ENCODE data around the gene BIRC5. TPM values are rescaled to one million over a fixed set of nuclear protein-coding genes. Genes with fewer than 3 reads are reported as not detected.
"Not testable (repeated sequence)": the region's sequence is repeated elsewhere in the genome, so short reads cannot be mapped to it uniquely, and the experiment has no call there.

BIRC5 gene
- total and polyA plus RNA-seq, 7 experiments from 2014 or later: 49.0 TPM; not detected in 6

GRCh38 chr17:78170692-78171590, 43.1 kb upstream of the BIRC5 start:
- H3K36me3 ChIP-seq (ENCODE audit: control insufficient read depth in 2 of 3, insufficient read depth in 3 of 3, low read length in 3 of 3): peaks cover 0 to 18% (median 0%) of the 10 kb centered on the region in 3 experiments
- H3K9me3 ChIP-seq (ENCODE audit: control insufficient read depth in 2 of 3, low read length in 3 of 3): no peaks in the 10 kb centered on the region
- no peak overlapping the region for H3K27ac ChIP-seq (ENCODE audit: low read depth, low read length)
- peaks cover 13 to 36% of the 10 kb centered on the region in 2 donors for H3K4me1 ChIP-seq (ENCODE audit: control insufficient read depth in 2 of 2, insufficient read depth in 2 of 2, low read length in 2 of 2)
- no peaks in the 10 kb centered on the region for H3K9me3 Mint-ChIP-seq
- no peak for DNase-seq
- POLR2A ChIA-PET: interaction anchor here (0.6 to 2.9 kb wide), 6 partner anchors 31 to 56 kb away, joined by 4 to 13 read pairs (median 6); partner anchors contain the start of gene TMC8
- CTCF ChIA-PET: interaction anchor here (0.6 kb wide), 1 partner anchor 39 kb away, joined by 4 read pairs; no protein-coding TSS in a partner anchor
- intact Hi-C loops (cut with micrococcal nuclease): loop anchor here in 1 of 2 donors (10.0 kb wide), 1 partner anchor 626 kb away; no protein-coding TSS in a partner anchor
- peaks cover 32 to 54% (median 51%) of the 10 kb centered on the region in 7 donors for H3K4me1 Mint-ChIP-seq
- no peaks in the 10 kb centered on the region for H3K27me3 ChIP-seq (ENCODE audit: control insufficient read depth in 2 of 2, insufficient read depth in 2 of 2, low read length in 2 of 2)
- no peaks in the 10 kb centered on the region for H3K27me3 Mint-ChIP-seq
- H3K27ac Mint-ChIP-seq: peak overlapping the region in 8 of 9 donors; percentile 36 to 88 (median 65)
- peak overlapping the region; percentile 32 to 83 (median 62) for H3K4me3 Mint-ChIP-seq
- ATAC-seq: no peak
- peaks cover 0 to 10% (median 0%) of the 10 kb centered on the region in 5 donors for H3K36me3 Mint-ChIP-seq
- no peak overlapping the region for H3K4me3 ChIP-seq (ENCODE audit: low read length)

GRCh38 chr17:78171591-78172248, 42.3 kb upstream of the BIRC5 start:
- POLR2A ChIA-PET: interaction anchor here (0.6 to 2.9 kb wide), 5 partner anchors 32 to 52 kb away, joined by 4 to 13 read pairs (median 5); partner anchors contain the start of gene TMC8
- H3K27ac ChIP-seq (ENCODE audit: low read depth, low read length); H3K27me3 Mint-ChIP-seq; H3K9me3 Mint-ChIP-seq; ATAC-seq; H3K4me3 ChIP-seq (ENCODE audit: low read length); CTCF ChIA-PET; H3K9me3 ChIP-seq (ENCODE audit: control insufficient read depth in 2 of 3, low read length in 3 of 3); DNase-seq; H3K27me3 ChIP-seq (ENCODE audit: control insufficient read depth in 2 of 2, insufficient read depth in 2 of 2, low read length in 2 of 2): not testable (repeated sequence)
- intact Hi-C loops (cut with micrococcal nuclease): loop anchor here in 1 of 2 donors (10.0 kb wide), 1 partner anchor 627 kb away; no protein-coding TSS in a partner anchor
- Mint-ChIP-seq H3K4me1 (peaks cover 32 to 62% (median 58%) of the 10 kb centered on the region in 7 donors), H3K27ac (peak overlapping the region in 7 of 9 donors; percentile 36 to 91 (median 76)), H3K4me3 (peak overlapping the region in 5 of 10 donors; percentile 17 to 62 (median 34)), H3K36me3 (peaks cover 0 to 10% (median 0%) of the 10 kb centered on the region in 5 donors)
- H3K36me3 ChIP-seq (ENCODE audit: control insufficient read depth in 2 of 3, insufficient read depth in 3 of 3, low read length in 3 of 3): peaks cover 0 to 18% (median 0%) of the 10 kb centered on the region in 3 experiments
- H3K4me1 ChIP-seq (ENCODE audit: control insufficient read depth in 2 of 2, insufficient read depth in 2 of 2, low read length in 2 of 2): peaks cover 16 to 43% of the 10 kb centered on the region in 2 donors

GRCh38 chr17:78172249-78173051, 41.6 kb upstream of the BIRC5 start:
- Mint-ChIP-seq H3K4me1 (peaks cover 32 to 66% (median 63%) of the 10 kb centered on the region in 7 donors), H3K9me3 (no peaks in the 10 kb centered on the region), H3K4me3 (peak overlapping the region in 7 of 10 donors; percentile 13 to 81 (median 34)), H3K27ac (peak overlapping the region; percentile 41 to 96 (median 80)), H3K27me3 (no peaks in the 10 kb centered on the region), H3K36me3 (peaks cover 0 to 10% (median 0%) of the 10 kb centered on the region in 5 donors)
- peaks cover 0 to 18% (median 0%) of the 10 kb centered on the region in 3 experiments for H3K36me3 ChIP-seq (ENCODE audit: control insufficient read depth in 2 of 3, insufficient read depth in 3 of 3, low read length in 3 of 3)
- no peaks in the 10 kb centered on the region for H3K27me3 ChIP-seq (ENCODE audit: control insufficient read depth in 2 of 2, insufficient read depth in 2 of 2, low read length in 2 of 2)
- H3K9me3 ChIP-seq (ENCODE audit: control insufficient read depth in 2 of 3, low read length in 3 of 3): no peaks in the 10 kb centered on the region
- H3K27ac ChIP-seq (ENCODE audit: low read depth, low read length): peak overlapping the region; percentile 39
- ATAC-seq (peak; percentile 9), DNase-seq (no peak)
- ChIA-PET CTCF (no interaction called here), POLR2A (interaction anchor here (0.9 to 2.9 kb wide), 5 partner anchors 35 to 80 kb away, joined by 3 to 13 read pairs (median 4); partner anchors contain the start of gene TMC8)
- intact Hi-C loops (cut with micrococcal nuclease): loop anchor here in 1 of 2 donors (10.0 kb wide), 1 partner anchor 628 kb away; no protein-coding TSS in a partner anchor
- H3K4me1 ChIP-seq (ENCODE audit: control insufficient read depth in 2 of 2, insufficient read depth in 2 of 2, low read length in 2 of 2): peaks cover 16 to 46% of the 10 kb centered on the region in 2 donors
- no peak overlapping the region for H3K4me3 ChIP-seq (ENCODE audit: low read length)

- ChIA-PET POLR2A (interaction anchor here (0.8 to 2.9 kb wide), 5 partner anchors 35 to 79 kb away, joined by 3 to 13 read pairs (median 3); no protein-coding TSS in a partner anchor), CTCF (interaction anchor here (3.7 kb wide), 1 partner anchor 61 kb away, joined by 34 read pairs; no protein-coding TSS in a partner anchor)
- Mint-ChIP-seq H3K4me3 (peak overlapping the region; percentile 15 to 81 (median 46)), H3K9me3 (no peaks in the 10 kb centered on the region), H3K36me3 (peaks cover 0 to 10% (median 0%) of the 10 kb centered on the region in 5 donors), H3K4me1 (peaks cover 32 to 66% (median 63%) of the 10 kb centered on the region in 7 donors), H3K27ac (peak overlapping the region; percentile 41 to 96 (median 91)), H3K27me3 (no peaks in the 10 kb centered on the region)
- H3K4me1 ChIP-seq (ENCODE audit: control insufficient read depth in 2 of 2, insufficient read depth in 2 of 2, low read length in 2 of 2): peaks cover 16 to 42% of the 10 kb centered on the region in 2 donors
- DNase-seq (peak in 3 of 9 donors; percentile 29 to 35 (median 32)), ATAC-seq (peak; percentile 42)
- no peak overlapping the region for H3K4me3 ChIP-seq (ENCODE audit: low read length)
- no peaks in the 10 kb centered on the region for H3K27me3 ChIP-seq (ENCODE audit: control insufficient read depth in 2 of 2, insufficient read depth in 2 of 2, low read length in 2 of 2)
- H3K36me3 ChIP-seq (ENCODE audit: control insufficient read depth in 2 of 3, insufficient read depth in 3 of 3, low read length in 3 of 3): peaks cover 0 to 18% (median 0%) of the 10 kb centered on the region in 3 experiments
- H3K9me3 ChIP-seq (ENCODE audit: control insufficient read depth in 2 of 3, low read length in 3 of 3): no peaks in the 10 kb centered on the region
- intact Hi-C loops (cut with micrococcal nuclease): loop anchor here in 1 of 2 donors (10.0 kb wide), 1 partner anchor 628 kb away; no protein-coding TSS in a partner anchor
- peak overlapping the region; percentile 39 for H3K27ac ChIP-seq (ENCODE audit: low read depth, low read length)
Measured at GRCh38 chr17:78173097-78173715, 40.8 kb upstream of the BIRC5 start.

GRCh38 chr17:78174346-78174869, 39.6 kb upstream of the BIRC5 start:
- CTCF ChIA-PET: interaction anchor here (0.6 to 3.7 kb wide), 2 partner anchors 27 to 63 kb away, joined by 3 to 34 read pairs; no protein-coding TSS in a partner anchor
- Histone ChIP-seq H3K9me3 (ENCODE audit: control insufficient read depth in 2 of 3, low read length in 3 of 3) (no peaks in the 10 kb centered on the region), H3K36me3 (ENCODE audit: control insufficient read depth in 2 of 3, insufficient read depth in 3 of 3, low read length in 3 of 3) (peaks cover 0 to 18% (median 0%) of the 10 kb centered on the region in 3 experiments), H3K27me3 (ENCODE audit: control insufficient read depth in 2 of 2, insufficient read depth in 2 of 2, low read length in 2 of 2) (no peaks in the 10 kb centered on the region), H3K27ac (ENCODE audit: low read depth, low read length) (peak overlapping the region; percentile 48), H3K4me1 (ENCODE audit: control insufficient read depth in 2 of 2, insufficient read depth in 2 of 2, low read length in 2 of 2) (peaks cover 16 to 39% of the 10 kb centered on the region in 2 donors), H3K4me3 (ENCODE audit: low read length) (no peak overlapping the region)
- Mint-ChIP-seq H3K36me3 (peaks cover 0 to 10% (median 0%) of the 10 kb centered on the region in 5 donors), H3K4me3 (peak overlapping the region in 2 of 10 donors; percentile 55 to 62), H3K9me3 (no peaks in the 10 kb centered on the region), H3K27me3 (no peaks in the 10 kb centered on the region), H3K27ac (peak overlapping the region in 5 of 9 donors; percentile 60 to 93 (median 80)), H3K4me1 (peaks cover 32 to 66% (median 63%) of the 10 kb centered on the region in 7 donors)
- DNase-seq: no peak
- intact Hi-C loops (cut with micrococcal nuclease): loop anchor here in 1 of 2 donors (10.0 kb wide), 1 partner anchor 630 kb away; no protein-coding TSS in a partner anchor
- ATAC-seq: peak; percentile 42
- POLR2A ChIA-PET: interaction anchor here (0.7 to 3.3 kb wide), 7 partner anchors 41 to 66 kb away, joined by 3 to 25 read pairs (median 3); partner anchors contain the start of gene TMC8

Measured in naive thymus-derived CD4-positive, alpha-beta T cell (primary cell).